ENCODE measurements around the gene DLG2. TPM values are rescaled to one million over a fixed set of nuclear protein-coding genes. Genes with fewer than 3 reads are reported as not detected.

Gene DLG2
- total RNA-seq, 4 donors from 2014 or later = 7.3 to 14.1 (median 11.1) TPM

DNA sequence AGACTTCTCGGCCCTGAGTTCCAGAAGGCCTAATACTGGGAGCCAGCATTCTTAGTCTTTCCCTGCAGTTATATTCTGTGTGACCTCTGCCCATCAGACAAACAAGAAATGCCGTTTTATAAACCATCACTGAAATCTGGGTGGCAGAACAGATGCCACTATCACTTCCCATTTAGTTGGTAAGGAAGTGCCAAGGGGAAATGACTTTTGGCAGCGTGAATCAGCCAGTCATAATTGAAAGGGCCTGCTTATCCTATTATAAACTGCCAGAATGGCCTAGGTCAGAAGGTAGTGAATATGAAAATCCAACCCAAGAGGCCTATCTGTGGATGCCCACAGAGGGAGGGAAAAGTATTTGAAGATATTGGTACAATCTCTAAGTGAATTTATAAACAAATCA is 1694.1 kb downstream of the DLG2 start:
- no peaks in the 10 kb centered on the region for H3K9me3 ChIP-seq
- no peaks in the 10 kb centered on the region for H3K27me3 ChIP-seq
- no peaks in the 10 kb centered on the region for H3K4me1 ChIP-seq
- H3K27ac ChIP-seq (replicated peaks in 1 of 4) = no peak overlapping the region
- DNase-seq (ENCODE audit: extremely low spot score) = no peak
- TF ChIP-seq POLR2AphosphoS5 (IDR thresholded peaks at IDR 0.05) (no peak), POLR2A (IDR thresholded peaks at IDR 0.05; ENCODE audit: low read depth) (no peak), EP300 (IDR thresholded peaks at IDR 0.05) (no peak)
- TF ChIP-seq, protein P1, sequence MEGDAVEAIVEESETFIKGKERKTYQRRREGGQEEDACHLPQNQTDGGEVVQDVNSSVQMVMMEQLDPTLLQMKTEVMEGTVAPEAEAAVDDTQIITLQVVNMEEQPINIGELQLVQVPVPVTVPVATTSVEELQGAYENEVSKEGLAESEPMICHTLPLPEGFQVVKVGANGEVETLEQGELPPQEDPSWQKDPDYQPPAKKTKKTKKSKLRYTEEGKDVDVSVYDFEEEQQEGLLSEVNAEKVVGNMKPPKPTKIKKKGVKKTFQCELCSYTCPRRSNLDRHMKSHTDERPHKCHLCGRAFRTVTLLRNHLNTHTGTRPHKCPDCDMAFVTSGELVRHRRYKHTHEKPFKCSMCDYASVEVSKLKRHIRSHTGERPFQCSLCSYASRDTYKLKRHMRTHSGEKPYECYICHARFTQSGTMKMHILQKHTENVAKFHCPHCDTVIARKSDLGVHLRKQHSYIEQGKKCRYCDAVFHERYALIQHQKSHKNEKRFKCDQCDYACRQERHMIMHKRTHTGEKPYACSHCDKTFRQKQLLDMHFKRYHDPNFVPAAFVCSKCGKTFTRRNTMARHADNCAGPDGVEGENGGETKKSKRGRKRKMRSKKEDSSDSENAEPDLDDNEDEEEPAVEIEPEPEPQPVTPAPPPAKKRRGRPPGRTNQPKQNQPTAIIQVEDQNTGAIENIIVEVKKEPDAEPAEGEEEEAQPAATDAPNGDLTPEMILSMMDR (IDR thresholded peaks at IDR 0.05) = no peak
- no peaks in the 10 kb centered on the region for H3K36me3 ChIP-seq
- 73% methylated on average over 3 of the region's 3 CpGs for WGBS
- H3K4me3 ChIP-seq = no peak overlapping the region
- intact Hi-C loops (cut with DNase I) = no loop called here

DNA sequence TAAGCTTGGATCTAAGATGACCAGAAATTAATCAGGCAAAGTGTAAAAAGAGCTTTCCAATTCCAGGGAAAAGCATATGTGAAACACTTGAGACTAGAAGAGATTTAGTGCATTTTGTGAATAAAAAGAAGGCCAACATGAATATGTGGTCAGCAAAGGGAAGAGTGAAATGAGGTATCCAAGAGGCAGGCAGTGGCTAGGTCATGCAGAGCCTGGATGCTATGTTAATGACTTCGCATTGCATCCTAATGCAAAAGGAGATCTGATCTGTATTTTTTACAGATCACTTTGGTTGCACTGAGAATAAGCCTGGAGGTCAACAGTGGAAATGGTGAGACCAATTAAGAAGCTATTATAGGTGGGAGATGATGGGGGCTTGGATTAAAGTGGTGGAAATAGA is 1699.7 kb downstream of the DLG2 start:
- H3K27me3 ChIP-seq = no peaks in the 10 kb centered on the region
- no peaks in the 10 kb centered on the region for H3K4me1 ChIP-seq
- no peaks in the 10 kb centered on the region for H3K9me3 ChIP-seq
- H3K27ac ChIP-seq (replicated peaks in 1 of 4) = no peak overlapping the region
- H3K4me3 ChIP-seq = no peak overlapping the region
- H3K36me3 ChIP-seq = no peaks in the 10 kb centered on the region
- intact Hi-C loops (cut with DNase I) = no loop called here
- TF ChIP-seq, protein P1 (IDR thresholded peaks at IDR 0.05) = no peak
- TF ChIP-seq EP300 (IDR thresholded peaks at IDR 0.05) (no peak), POLR2AphosphoS5 (IDR thresholded peaks at IDR 0.05) (no peak), POLR2A (IDR thresholded peaks at IDR 0.05; ENCODE audit: low read depth) (no peak)
- WGBS = 86% methylated on average over 1 of the region's 1 CpG
- no peak for DNase-seq (ENCODE audit: extremely low spot score)

DNA sequence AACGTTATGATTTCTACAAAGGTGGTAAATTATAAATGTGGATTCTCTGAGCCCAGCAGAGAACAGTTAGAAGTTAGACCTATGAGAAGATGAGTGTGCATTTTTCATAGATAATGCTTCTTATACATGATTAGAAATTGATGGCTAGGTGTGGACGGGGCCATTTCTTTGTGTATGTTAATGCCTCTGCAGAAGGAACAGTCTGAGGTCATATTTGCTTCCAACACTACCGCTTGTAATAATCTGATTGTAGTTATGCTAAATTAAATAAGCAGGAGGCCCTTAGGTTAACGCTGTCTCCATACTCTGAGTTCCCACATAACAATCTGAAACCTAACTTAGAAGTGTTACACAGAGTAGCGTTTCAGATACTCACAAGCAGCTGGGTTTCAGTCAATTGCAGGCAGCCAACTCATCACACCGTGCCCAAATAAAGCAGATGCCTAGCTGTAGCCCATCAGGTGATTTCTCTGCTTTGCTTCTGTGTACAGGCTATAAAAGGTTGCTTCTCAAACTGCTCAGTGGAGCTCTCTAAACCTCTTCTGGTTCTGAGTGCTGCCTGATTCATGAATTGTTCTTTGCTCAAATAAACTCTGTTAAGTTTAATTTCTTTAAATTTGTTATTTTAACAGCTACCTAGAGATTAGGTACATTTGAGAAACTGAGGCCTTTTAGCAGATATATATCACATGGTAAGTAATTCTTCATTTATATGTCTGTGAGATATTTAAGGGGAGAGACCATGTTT is 1702.2 kb downstream of the DLG2 start:
- intact Hi-C loops (cut with DNase I) = no loop called here
- H3K27me3 ChIP-seq = no peaks in the 10 kb centered on the region
- TF ChIP-seq POLR2AphosphoS5 (IDR thresholded peaks at IDR 0.05) (no peak), EP300 (IDR thresholded peaks at IDR 0.05) (no peak), POLR2A (IDR thresholded peaks at IDR 0.05; ENCODE audit: low read depth) (no peak)
- TF ChIP-seq, protein P1 (IDR thresholded peaks at IDR 0.05) = no peak
- 84% methylated on average over 6 of the region's 6 CpGs for whole genome bisulfite sequencing
- H3K4me3 ChIP-seq = no peak overlapping the region
- H3K36me3 ChIP-seq = no peaks in the 10 kb centered on the region
- no peaks in the 10 kb centered on the region for H3K4me1 ChIP-seq
- no peaks in the 10 kb centered on the region for H3K9me3 ChIP-seq
- H3K27ac ChIP-seq (replicated peaks in 1 of 4) = no peak overlapping the region
- no peak for DNase-seq (ENCODE audit: extremely low spot score)

DNA sequence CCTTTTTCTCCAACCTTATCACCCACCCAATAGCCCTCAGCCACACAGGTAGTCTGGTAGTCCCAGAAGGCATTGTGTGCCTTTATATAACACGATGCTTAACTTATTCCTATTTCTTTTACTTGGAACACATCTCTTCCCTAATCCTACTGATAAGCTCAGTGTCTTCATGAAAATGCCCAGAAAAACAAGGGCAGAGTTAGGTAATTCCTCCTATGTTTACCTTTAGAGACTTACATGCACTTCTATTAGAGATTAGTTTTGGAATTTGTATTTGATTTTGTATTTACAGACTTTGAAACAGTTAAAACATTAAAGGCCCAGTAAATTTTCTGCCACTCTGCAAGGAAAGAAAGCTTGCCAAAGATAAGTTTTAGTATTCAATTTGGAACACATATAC is 1703.2 kb downstream of the DLG2 start:
- Histone ChIP-seq H3K9me3 (no peaks in the 10 kb centered on the region), H3K27me3 (no peaks in the 10 kb centered on the region), H3K36me3 (no peaks in the 10 kb centered on the region), H3K4me1 (peaks cover 0 to 4% (median under 1%) of the 10 kb centered on the region in 4 donors), H3K27ac (replicated peaks in 1 of 4) (no peak overlapping the region), H3K4me3 (no peak overlapping the region)
- WGBS = 83% methylated on average over 1 of the region's 1 CpG
- TF ChIP-seq, protein P1 (IDR thresholded peaks at IDR 0.05) = no peak
- no peak for TF ChIP-seq POLR2A (IDR thresholded peaks at IDR 0.05; ENCODE audit: low read depth)
- TF ChIP-seq EP300 (IDR thresholded peaks at IDR 0.05) = no peak
- no peak for TF ChIP-seq POLR2AphosphoS5 (IDR thresholded peaks at IDR 0.05)
- no peak for DNase-seq (ENCODE audit: extremely low spot score)
- intact Hi-C loops (cut with DNase I) = no loop called here

DNA sequence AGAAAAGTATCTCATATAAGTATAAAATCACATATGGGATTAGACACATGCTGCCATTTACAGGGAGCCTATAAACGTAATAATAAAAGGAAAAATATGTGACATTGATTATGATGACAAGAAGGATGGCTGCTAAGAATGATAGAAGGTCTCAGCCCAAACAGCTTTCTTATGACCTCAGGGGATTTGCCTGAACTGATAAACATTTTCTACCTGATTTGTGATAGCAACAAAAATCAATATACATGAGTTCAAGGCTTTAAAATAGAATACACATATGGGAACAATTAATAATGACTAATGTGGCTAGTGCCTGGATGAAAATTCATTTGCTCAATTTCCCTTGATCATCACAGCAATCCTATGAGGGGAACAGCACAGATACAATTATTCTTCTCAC is 1704.2 kb downstream of the DLG2 start:
- intact Hi-C loops (cut with DNase I) = no loop called here
- H3K27ac ChIP-seq (replicated peaks in 1 of 4) = no peak overlapping the region
- 82% methylated on average over 1 of the region's 1 CpG for WGBS
- no peaks in the 10 kb centered on the region for H3K27me3 ChIP-seq
- no peaks in the 10 kb centered on the region for H3K36me3 ChIP-seq
- no peak overlapping the region for H3K4me3 ChIP-seq
- H3K4me1 ChIP-seq = peaks cover 0 to 12% (median 8%) of the 10 kb centered on the region in 4 donors
- H3K9me3 ChIP-seq = no peaks in the 10 kb centered on the region
- TF ChIP-seq POLR2AphosphoS5 (IDR thresholded peaks at IDR 0.05) = no peak
- DNase-seq (ENCODE audit: extremely low spot score) = no peak
